Measurements from ENCODE around the gene CFAP299. TPM values are rescaled to one million over a fixed set of nuclear protein-coding genes. Genes with fewer than 3 reads are reported as not detected.

The CFAP299 gene
- total RNA-seq, 2 donors from 2014 or later: 0.17 TPM; not detected in 1

- WGBS: 93% methylated on average over 2 of the region's 2 CpGs
- H3K36me3 ChIP-seq: no peaks in the 10 kb centered on the region
- H3K9me3 ChIP-seq: no peaks in the 10 kb centered on the region
- H3K27me3 ChIP-seq (replicated peaks; ENCODE audit: insufficient read depth): no peaks in the 10 kb centered on the region
- no peak for DNase-seq (ENCODE audit: low spot score)
- TF ChIP-seq POLR2AphosphoS5 (IDR thresholded peaks at IDR 0.05): no peak
- TF ChIP-seq POLR2A (IDR thresholded peaks at IDR 0.05): no peak
- TF ChIP-seq CTCF (IDR thresholded peaks at IDR 0.05): no peak
- intact Hi-C loops (cut with DNase I): no loop called here
- no peak overlapping the region for H3K4me3 ChIP-seq
- H3K4me1 ChIP-seq (replicated peaks): no peaks in the 10 kb centered on the region
- no peak overlapping the region for H3K27ac ChIP-seq
Observed at GRCh38 chr4:80454040-80454439, 118.5 kb downstream of the CFAP299 start.

GRCh38 chr4:80454556-80454955, 119.0 kb downstream of the CFAP299 start:
- no peaks in the 10 kb centered on the region for H3K27me3 ChIP-seq (replicated peaks; ENCODE audit: insufficient read depth)
- TF ChIP-seq POLR2A (IDR thresholded peaks at IDR 0.05): no peak
- TF ChIP-seq CTCF (IDR thresholded peaks at IDR 0.05): no peak
- no peak for TF ChIP-seq POLR2AphosphoS5 (IDR thresholded peaks at IDR 0.05)
- no peak overlapping the region for H3K4me3 ChIP-seq
- H3K36me3 ChIP-seq: no peaks in the 10 kb centered on the region
- intact Hi-C loops (cut with DNase I): no loop called here
- WGBS: 44% methylated on average over 1 of the region's 1 CpG
- no peaks in the 10 kb centered on the region for H3K9me3 ChIP-seq
- H3K27ac ChIP-seq: no peak overlapping the region
- no peak for DNase-seq (ENCODE audit: low spot score)
- H3K4me1 ChIP-seq (replicated peaks): no peaks in the 10 kb centered on the region

GRCh38 chr4:80459918-80460473, 124.5 kb downstream of the CFAP299 start:
- intact Hi-C loops (cut with DNase I): no loop called here
- Histone ChIP-seq H3K9me3 (no peaks in the 10 kb centered on the region), H3K4me1 (replicated peaks) (no peaks in the 10 kb centered on the region), H3K36me3 (no peaks in the 10 kb centered on the region), H3K27ac (no peak overlapping the region), H3K27me3 (replicated peaks; ENCODE audit: insufficient read depth) (no peaks in the 10 kb centered on the region), H3K4me3 (no peak overlapping the region)
- WGBS: 56% methylated on average over 1 of the region's 1 CpG
- TF ChIP-seq POLR2A (IDR thresholded peaks at IDR 0.05) (no peak), POLR2AphosphoS5 (IDR thresholded peaks at IDR 0.05) (no peak), CTCF (IDR thresholded peaks at IDR 0.05) (no peak)
- no peak for DNase-seq (ENCODE audit: low spot score)

- Histone ChIP-seq H3K4me3 (no peak overlapping the region), H3K36me3 (no peaks in the 10 kb centered on the region), H3K4me1 (replicated peaks) (no peaks in the 10 kb centered on the region), H3K27ac (no peak overlapping the region), H3K9me3 (no peaks in the 10 kb centered on the region), H3K27me3 (replicated peaks; ENCODE audit: insufficient read depth) (no peaks in the 10 kb centered on the region)
- WGBS: 56% methylated on average over 1 of the region's 1 CpG
- TF ChIP-seq POLR2A (IDR thresholded peaks at IDR 0.05): no peak
- TF ChIP-seq CTCF (IDR thresholded peaks at IDR 0.05): no peak
- DNase-seq (ENCODE audit: low spot score): no peak
- intact Hi-C loops (cut with DNase I): no loop called here
Observed at GRCh38 chr4:80461412-80461811, 125.9 kb downstream of the CFAP299 start.

- intact Hi-C loops (cut with DNase I): no loop called here
- Histone ChIP-seq H3K36me3 (no peaks in the 10 kb centered on the region), H3K4me3 (no peak overlapping the region), H3K9me3 (no peaks in the 10 kb centered on the region), H3K27me3 (replicated peaks; ENCODE audit: insufficient read depth) (no peaks in the 10 kb centered on the region), H3K27ac (no peak overlapping the region), H3K4me1 (replicated peaks) (no peaks in the 10 kb centered on the region)
- WGBS: 55% methylated on average over 2 of the region's 2 CpGs
- no peak for TF ChIP-seq POLR2A (IDR thresholded peaks at IDR 0.05)
- TF ChIP-seq CTCF (IDR thresholded peaks at IDR 0.05): no peak
- TF ChIP-seq POLR2AphosphoS5 (IDR thresholded peaks at IDR 0.05): no peak
- no peak for DNase-seq (ENCODE audit: low spot score)
Observed at GRCh38 chr4:80462621-80463091, 127.1 kb downstream of the CFAP299 start.
